ENCODE measurements around the gene PFKFB2.
"Not testable (repeated sequence)": the region's sequence is repeated elsewhere in the genome, so short reads cannot be mapped to it uniquely, and the experiment has no call there.

PFKFB2 gene

DNA sequence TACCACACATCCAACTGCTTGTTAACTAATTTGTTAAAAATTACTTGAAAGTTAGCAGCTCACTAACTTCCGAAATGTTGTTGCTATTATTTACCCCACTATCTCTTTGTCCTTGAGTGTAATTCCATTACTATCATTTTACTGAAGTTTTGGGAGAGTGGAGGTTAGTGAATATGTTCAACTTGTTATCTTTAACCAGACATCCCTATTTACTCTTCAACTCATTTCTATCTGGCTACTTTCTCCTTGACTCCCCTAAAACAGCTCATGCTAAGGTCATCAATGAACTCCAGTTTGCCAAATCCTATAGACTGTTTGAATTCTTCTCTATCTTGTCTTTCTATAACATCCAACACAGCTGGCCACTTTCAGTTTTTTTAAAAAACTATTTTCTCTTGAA lies 16.2 kb upstream of the PFKFB2 start:
- H3K4me3 ChIP-seq (ENCODE audit: low read depth, low read length), result no peak overlapping the region

GRCh38 chr1:207039380-207040180 lies 13.5 kb upstream of the PFKFB2 start:
- H3K4me3 ChIP-seq (ENCODE audit: low read depth, low read length), result no peak overlapping the region

DNA sequence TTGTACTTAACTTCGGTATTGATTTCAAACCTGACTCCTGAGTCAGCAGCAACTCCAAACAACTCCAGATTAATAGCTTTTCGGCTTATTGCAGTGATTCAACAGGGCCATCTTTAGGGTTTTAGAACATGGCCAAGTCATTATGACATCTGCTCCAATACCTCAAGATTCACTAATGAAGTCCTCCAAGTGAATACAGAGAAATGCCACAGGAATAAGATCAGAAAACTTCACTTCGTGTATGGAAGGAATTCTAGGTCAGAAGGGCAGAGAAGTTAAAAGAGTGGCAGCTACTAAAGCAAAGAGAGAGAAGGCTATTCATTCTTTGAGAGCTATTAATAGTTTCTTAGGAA lies 12.9 kb upstream of the PFKFB2 start:
- H3K4me3 ChIP-seq (ENCODE audit: low read depth, low read length), result no peak overlapping the region

GRCh38 chr1:207041397-207041796 lies 11.7 kb upstream of the PFKFB2 start:
- not testable (repeated sequence) for H3K4me3 ChIP-seq (ENCODE audit: low read depth, low read length)

- H3K4me3 ChIP-seq (ENCODE audit: low read depth, low read length), result no peak overlapping the region
Measured at GRCh38 chr1:207045453-207045852, 7.6 kb upstream of the PFKFB2 start.

DNA sequence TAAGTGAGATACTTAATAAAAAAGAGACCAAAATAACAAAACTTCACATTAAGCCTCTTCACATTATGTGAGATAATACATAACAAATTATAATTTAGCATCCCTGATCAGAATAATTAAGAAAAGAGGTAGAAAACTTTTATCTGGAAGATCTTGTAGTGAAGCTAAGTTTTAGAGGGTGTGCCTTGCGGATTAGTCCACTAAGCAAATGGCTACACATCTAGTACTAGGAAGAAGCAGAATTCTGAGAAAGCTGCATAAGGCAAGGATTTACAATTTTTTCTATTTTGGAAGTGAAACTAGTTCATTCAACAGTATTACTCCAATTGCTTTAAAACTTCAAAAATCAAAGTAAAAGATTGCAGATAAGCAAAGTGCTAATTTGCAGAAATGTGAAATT lies 5.6 kb upstream of the PFKFB2 start:
- no peak overlapping the region for H3K4me3 ChIP-seq (ENCODE audit: low read depth, low read length)

GRCh38 chr1:207048041-207048440 lies 5.0 kb upstream of the PFKFB2 start:
- no peak overlapping the region for H3K4me3 ChIP-seq (ENCODE audit: low read depth, low read length)

- no peak overlapping the region for H3K4me3 ChIP-seq (ENCODE audit: low read depth, low read length)
Measured at GRCh38 chr1:207049054-207049453, 4.0 kb upstream of the PFKFB2 start.

DNA sequence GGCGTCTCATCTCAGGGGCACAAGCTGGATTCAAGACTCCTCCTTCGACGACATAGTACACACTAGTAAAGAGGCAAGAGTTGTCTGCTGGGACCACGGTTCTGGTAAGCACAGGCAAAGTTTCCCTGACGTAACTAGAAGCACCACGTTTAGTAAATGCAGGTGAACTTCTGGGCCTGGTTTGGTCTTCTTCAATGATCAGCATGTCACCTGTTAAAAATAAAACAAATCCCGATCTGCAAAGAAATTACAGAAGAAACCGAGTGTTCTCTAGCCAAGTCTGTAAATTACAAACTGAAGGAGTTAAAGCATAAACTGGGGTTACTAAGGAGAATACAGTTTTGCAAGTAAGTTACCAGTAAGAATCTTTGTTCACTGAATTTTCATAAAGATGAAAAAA lies 3.6 kb upstream of the PFKFB2 start:
- peak overlapping the region; percentile 92 for H3K4me3 ChIP-seq (ENCODE audit: low read depth, low read length)

- H3K4me3 ChIP-seq (ENCODE audit: low read depth, low read length), result peak overlapping the region; percentile 92
Measured at GRCh38 chr1:207049974-207050391, 3.1 kb upstream of the PFKFB2 start.

DNA sequence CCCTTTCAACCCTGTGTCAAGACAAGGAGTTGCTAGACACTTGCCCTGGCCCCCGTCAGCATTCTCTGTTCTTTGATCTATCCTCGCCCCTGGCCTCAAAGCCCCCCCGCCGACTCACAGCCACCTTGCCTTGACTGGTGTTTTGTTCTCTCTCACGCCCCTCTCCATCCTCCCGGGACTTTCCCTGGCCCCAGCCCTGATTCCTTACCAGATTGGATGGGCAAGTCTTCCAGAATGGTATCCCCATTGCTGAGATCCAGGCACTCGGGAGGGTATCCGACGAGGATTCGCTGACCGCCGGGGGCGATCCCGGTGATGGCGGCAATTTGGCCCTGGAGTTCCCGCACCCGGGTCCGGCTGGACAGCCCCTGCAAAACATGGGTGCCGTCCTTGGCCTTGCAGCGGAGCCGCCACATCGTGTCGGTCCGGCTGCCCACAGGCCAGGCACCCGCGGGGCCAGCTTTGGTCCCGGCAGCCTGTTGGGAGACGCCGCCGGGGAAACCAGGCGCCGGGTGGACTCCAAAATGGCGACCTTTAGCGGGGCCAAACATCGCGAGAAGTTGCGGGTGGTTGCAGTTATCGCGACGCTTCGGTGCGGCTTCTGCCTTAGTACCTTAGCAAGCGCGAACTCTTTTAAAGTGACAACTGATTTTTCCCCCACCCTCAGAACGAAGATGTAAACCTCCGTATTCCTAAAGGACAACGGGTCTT lies 2.4 kb upstream of the PFKFB2 start:
- H3K4me3 ChIP-seq (ENCODE audit: low read depth, low read length), result peak overlapping the region; percentile 92

GRCh38 chr1:207051191-207051943 lies 1.7 kb upstream of the PFKFB2 start, which contains the start of gene YOD1:
Gene YOD1 (minus strand): TSS chr1:207051208. CDS start chr1:207051030, 178 bp downstream.
- H3K4me3 ChIP-seq (ENCODE audit: low read depth, low read length), result peak within 1 kb of the TSS; percentile 92

DNA sequence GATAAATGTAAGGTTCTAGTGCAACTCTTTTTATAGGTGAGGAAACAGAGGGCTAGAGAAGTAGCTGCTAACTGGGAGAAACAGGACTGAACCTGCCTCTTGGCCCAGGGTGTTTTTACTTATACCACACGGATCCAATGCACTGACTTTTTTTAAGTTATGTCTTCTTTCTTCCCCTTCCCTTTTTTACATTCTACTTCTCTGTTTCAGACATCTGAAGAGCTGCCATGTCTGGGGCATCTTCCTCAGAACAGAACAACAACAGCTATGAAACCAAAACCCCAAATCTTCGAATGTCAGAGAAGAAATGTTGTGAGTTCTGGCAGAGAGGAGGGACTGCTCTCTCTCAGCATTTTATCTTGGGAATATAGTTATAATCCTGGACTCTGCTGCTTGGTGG lies 1.4 kb downstream of the PFKFB2 start:
- H3K4me3 ChIP-seq (ENCODE audit: low read depth, low read length), result no peak overlapping the region

DNA sequence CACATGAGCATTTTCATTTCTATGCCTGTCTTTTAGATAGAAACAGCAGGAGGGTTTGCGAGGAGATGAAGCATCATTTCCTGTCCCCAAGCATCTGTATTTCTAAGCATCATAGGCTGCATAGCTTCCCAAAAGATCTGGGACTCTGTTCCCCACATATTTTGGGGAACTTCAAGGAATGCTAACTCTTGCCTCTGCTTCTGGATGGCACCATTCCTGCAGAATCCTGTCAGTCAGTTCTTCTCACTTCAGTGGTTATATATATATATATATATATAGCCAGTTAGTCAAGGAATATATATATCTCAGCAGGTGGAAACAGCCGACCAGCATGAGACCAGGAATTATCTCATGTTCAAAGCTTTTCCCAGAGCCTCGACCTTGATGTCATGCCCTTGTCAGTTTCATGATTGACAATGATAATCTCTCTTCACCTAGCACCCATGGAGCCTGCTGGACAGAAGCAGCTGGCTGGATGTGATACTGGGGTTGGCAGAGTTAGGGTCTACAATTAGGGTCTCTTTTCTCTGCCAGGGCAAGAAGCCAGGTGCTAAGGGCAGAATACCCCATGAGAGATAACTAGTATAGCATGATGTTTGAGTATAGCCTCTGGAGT lies 2.4 kb downstream of the PFKFB2 start:
- H3K4me3 ChIP-seq (ENCODE audit: low read depth, low read length), result no peak overlapping the region

- no peak overlapping the region for H3K4me3 ChIP-seq (ENCODE audit: low read depth, low read length)
Measured at GRCh38 chr1:207056673-207057072, 3.6 kb downstream of the PFKFB2 start.

- H3K4me3 ChIP-seq (ENCODE audit: low read depth, low read length), result no peak overlapping the region
Measured at GRCh38 chr1:207058252-207058651, 5.2 kb downstream of the PFKFB2 start.

DNA sequence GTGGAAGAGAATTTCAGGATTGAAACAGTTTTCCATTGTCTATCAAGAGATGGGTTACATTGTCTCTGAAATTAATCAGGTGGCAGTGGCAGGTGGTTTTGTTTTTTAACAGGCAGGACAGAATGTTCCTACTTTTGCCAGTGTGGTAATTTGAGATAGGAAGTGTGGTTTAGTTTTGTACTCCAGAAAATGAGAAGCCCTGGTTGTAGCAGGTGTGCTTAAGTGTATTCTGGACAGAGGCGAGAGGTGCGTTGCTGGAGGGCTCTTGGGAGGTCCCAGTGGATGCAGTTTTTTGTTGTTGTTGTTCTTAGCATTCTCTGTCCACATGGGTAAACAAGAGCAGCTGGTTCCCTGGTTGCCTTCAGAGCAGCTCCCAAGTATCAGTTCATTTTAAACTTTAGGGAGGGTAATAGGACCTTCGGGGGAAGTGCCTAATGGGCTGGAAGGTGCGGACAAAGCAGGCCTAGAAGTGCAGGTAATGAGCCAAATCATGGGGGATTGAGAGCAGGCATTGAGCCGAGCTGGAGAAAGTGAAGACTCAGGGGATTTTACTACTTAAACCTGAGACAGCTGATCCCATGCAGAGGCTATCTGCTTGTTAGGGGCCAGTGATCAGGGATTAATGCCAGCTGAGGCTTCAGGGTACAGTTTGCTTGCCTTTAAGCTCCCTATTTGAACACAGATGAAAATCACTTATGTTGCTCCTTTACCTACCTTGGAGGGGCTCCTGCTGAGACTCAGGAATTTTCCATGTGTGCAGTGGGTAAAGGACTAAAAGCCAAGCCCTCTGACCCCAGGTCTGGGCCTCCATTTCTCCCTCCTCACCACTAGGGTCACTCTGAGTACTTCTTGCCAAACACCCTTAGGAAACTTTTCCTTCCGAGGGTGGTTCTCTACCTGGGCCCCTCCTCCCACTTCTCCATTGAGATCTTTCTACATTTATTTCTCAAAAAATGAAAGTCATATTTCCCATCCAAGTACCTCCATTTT lies 6.1 kb downstream of the PFKFB2 start:
- H3K4me3 ChIP-seq (ENCODE audit: low read depth, low read length), result no peak overlapping the region

DNA sequence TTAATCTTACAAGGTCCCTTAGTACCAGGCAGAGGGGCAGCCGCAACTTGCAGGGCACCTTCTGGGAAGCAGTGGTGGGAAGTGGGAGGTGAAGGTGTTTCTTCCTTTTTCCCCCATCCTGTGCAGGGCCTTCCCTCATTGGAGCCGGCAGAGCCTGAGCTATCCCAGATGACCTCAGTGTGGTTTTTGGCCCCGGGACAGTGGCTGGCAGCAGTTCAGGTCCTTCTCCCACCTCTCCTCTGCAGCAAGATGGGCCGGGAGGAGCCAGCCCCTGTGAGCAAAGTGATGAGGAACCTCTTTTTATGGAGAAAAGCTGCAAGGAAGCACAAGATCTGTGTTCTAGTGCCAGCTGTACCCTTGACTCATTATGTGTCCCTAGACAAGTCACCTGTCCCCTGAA lies 6.8 kb downstream of the PFKFB2 start:
- H3K4me3 ChIP-seq (ENCODE audit: low read depth, low read length), result no peak overlapping the region

GRCh38 chr1:207060596-207060995 lies 7.5 kb downstream of the PFKFB2 start:
- no peak overlapping the region for H3K4me3 ChIP-seq (ENCODE audit: low read depth, low read length)

GRCh38 chr1:207062058-207062457 lies 9.0 kb downstream of the PFKFB2 start:
- no peak overlapping the region for H3K4me3 ChIP-seq (ENCODE audit: low read depth, low read length)

Data from iPS-11a (cell line).